Tibial artery (tissue), 4 donors: Measurements from ENCODE around the gene YBEY.

Experiments used
- DNase-seq, 2 donors: peaks; one replicate each; pipeline ENCODE4 v3.0.0-alpha.2; 2019
- H3K27ac ChIP-seq, 2 donors: fragments of 200-600 bp; sonication (generic) in 1 of 2; 1 replicate in 1 of 2; 2 replicates in 1 of 2; pipeline ENCODE4 v1.5.1; 2018 to 2019; ENCODE audit warnings: mild to moderate bottlenecking in 1 of 2
- H3K27me3 ChIP-seq, 2 donors: fragments of 200-600 bp; sonication (generic) in 1 of 2; one replicate each; pipeline versions ENCODE4 v1.5.1 to v1.6.0; 2016 to 2019
- H3K36me3 ChIP-seq, 3 donors: fragments of 200-600 bp; sonication (generic) in 2 of 3; one replicate each; pipeline ENCODE4 v1.5.1; 2016 to 2019; ENCODE audit warnings: mild to moderate bottlenecking in 2 of 3
- H3K4me1 ChIP-seq, 4 donors: fragments of 200-600 bp; sonication (generic) in 2 of 4; 1 replicate in 3 of 4; 2 replicates in 1 of 4; pipeline ENCODE4 v1.5.1; 2016 to 2019
- H3K4me3 ChIP-seq, 2 donors: fragments of 200-600 bp; sonication (generic) in 1 of 2; 1 replicate in 1 of 2; 2 replicates in 1 of 2; pipeline ENCODE4 v1.5.1; 2018 to 2019; ENCODE audit warnings: mild to moderate bottlenecking in 2 of 2
- H3K9me3 ChIP-seq, 3 donors: fragments of 200-600 bp; sonication (generic) in 1 of 3; one replicate each; pipeline ENCODE4 v1.5.1; 2016 to 2019
- CTCF ChIP-seq, 2 experiments: fragments of 200-600 bp in 1 of 2; fragments of 450-650 bp in 1 of 2; IDR thresholded peaks; one replicate each; pipeline ENCODE4 v1.5.1; 2017 to 2019; ENCODE audit warnings: antibody characterized with exemption in 2 of 2, mild to moderate bottlenecking in 1 of 2, moderate library complexity in 1 of 2
- intact Hi-C: fragments of 100-400 bp; cut with DNase I; formaldehyde crosslinking; loops from one replicate; pipeline ENCODE4 v1.15.0; 2023; ENCODE audit warnings: low total_unique reads

Gene YBEY

GRCh38 chr21:46320331-46320801 lies 34.2 kb downstream of the YBEY start:
- intact Hi-C loops, result loop anchor here (10.0 kb wide), 1 partner anchor 96 kb away; the partner anchor contains the start of gene LSS
- Histone ChIP-seq H3K9me3 (no peaks in the 10 kb centered on the region), H3K4me3 (no peak overlapping the region), H3K27ac (no peak overlapping the region), H3K27me3 (no peaks in the 10 kb centered on the region), H3K4me1 (peaks cover 0 to 19% (median 14%) of the 10 kb centered on the region in 4 donors), H3K36me3 (no peaks in the 10 kb centered on the region)
- no peak for DNase-seq
- TF ChIP-seq CTCF (IDR thresholded peaks at IDR 0.05), result no peak

GRCh38 chr21:46322351-46323226 lies 36.4 kb downstream of the YBEY start:
- peak overlapping the region in 1 of 2 donors; percentile 99 for H3K27ac ChIP-seq
- H3K36me3 ChIP-seq, result peaks cover 0 to 5% (median 0%) of the 10 kb centered on the region in 3 donors
- DNase-seq, result no peak
- intact Hi-C loops, result loop anchor here (2.0 to 10.0 kb wide), 2 partner anchors 36 to 98 kb away; partner anchors contain the start of genes LSS and YBEY
- no peak for TF ChIP-seq CTCF (IDR thresholded peaks at IDR 0.05)
- H3K4me1 ChIP-seq, result peaks cover 0 to 27% (median 20%) of the 10 kb centered on the region in 4 donors
- H3K27me3 ChIP-seq, result no peaks in the 10 kb centered on the region
- H3K9me3 ChIP-seq, result no peaks in the 10 kb centered on the region
- H3K4me3 ChIP-seq, result peak overlapping the region; percentile 70 to 100

GRCh38 chr21:46323227-46323709 lies 37.1 kb downstream of the YBEY start:
- H3K27ac ChIP-seq, result peak overlapping the region in 1 of 2 donors; percentile 99
- DNase-seq, result no peak
- no peak for TF ChIP-seq CTCF (IDR thresholded peaks at IDR 0.05)
- H3K36me3 ChIP-seq, result peaks cover 1 to 12% (median 3%) of the 10 kb centered on the region in 3 donors
- H3K9me3 ChIP-seq, result no peaks in the 10 kb centered on the region
- H3K4me3 ChIP-seq, result peak overlapping the region; percentile 70 to 100
- peaks cover 0 to 27% (median 20%) of the 10 kb centered on the region in 4 donors for H3K4me1 ChIP-seq
- no peaks in the 10 kb centered on the region for H3K27me3 ChIP-seq
- intact Hi-C loops, result loop anchor here (2.0 to 10.0 kb wide), 2 partner anchors 36 to 98 kb away; partner anchors contain the start of genes LSS and YBEY

- intact Hi-C loops, result loop anchor here (2.0 to 10.0 kb wide), 2 partner anchors 37 to 99 kb away; partner anchors contain the start of genes LSS and YBEY
- TF ChIP-seq CTCF (IDR thresholded peaks at IDR 0.05), result no peak
- Histone ChIP-seq H3K36me3 (peaks cover 7 to 17% (median 9%) of the 10 kb centered on the region in 3 donors), H3K27me3 (no peaks in the 10 kb centered on the region), H3K4me3 (peak within 1 kb of the TSS; percentile 70 to 100), H3K9me3 (no peaks in the 10 kb centered on the region), H3K27ac (peak within 1 kb of the TSS; percentile 85 to 99), H3K4me1 (peaks cover 0 to 27% (median 20%) of the 10 kb centered on the region in 4 donors)
- peak; percentile 97 to 99 for DNase-seq
Observed at GRCh38 chr21:46323710-46324389, 37.7 kb downstream of the YBEY start, which contains the start of the genes C21orf58 and PCNT. Gene C21orf58 (minus strand): TSS chr21:46323870. CDS start chr21:46322738, 1,132 bp downstream. Gene PCNT (plus strand): TSS chr21:46324156. CDS start chr21:46324229, 73 bp downstream.
